HG03196 (cell line): ENCODE results near the gene TMPRSS6.

Source experiments
- ATAC-seq: cut with Tn5 transposase; IDR thresholded peaks from one replicate; pipeline ENCODE4 v1.9.1; 2021; ENCODE audit not compliant: unreplicated experiment

Gene TMPRSS6

GRCh38 chr22:37109242-37109917 is at the start of gene TMPRSS6:
TMPRSS6 (minus strand) TSS chr22:37109713; CDS start chr22:37103417, 6,296 bp downstream.
- ATAC-seq: no peak

GRCh38 chr22:37158963-37159290 is 49.4 kb upstream of the TMPRSS6 start:
- no peak for ATAC-seq

GRCh38 chr22:37157516-37158285 is 48.2 kb upstream of the TMPRSS6 start:
- ATAC-seq: no peak

GRCh38 chr22:37156686-37157435 is 47.3 kb upstream of the TMPRSS6 start:
- no peak for ATAC-seq

GRCh38 chr22:37155971-37156370 is 46.5 kb upstream of the TMPRSS6 start:
- no peak for ATAC-seq

- no peak for ATAC-seq
Observed at GRCh38 chr22:37154925-37155712, 45.6 kb upstream of the TMPRSS6 start.

GRCh38 chr22:37153901-37154300 is 44.4 kb upstream of the TMPRSS6 start:
- no peak for ATAC-seq

GRCh38 chr22:37151401-37151800 is 41.9 kb upstream of the TMPRSS6 start:
- no peak for ATAC-seq

GRCh38 chr22:37150701-37151100 is 41.2 kb upstream of the TMPRSS6 start:
- no peak for ATAC-seq

- no peak for ATAC-seq
Observed at GRCh38 chr22:37148742-37149665, 39.5 kb upstream of the TMPRSS6 start.

GRCh38 chr22:37148031-37148651 is 38.6 kb upstream of the TMPRSS6 start:
- no peak for ATAC-seq

- ATAC-seq: no peak
Observed at GRCh38 chr22:37147186-37147990, 37.9 kb upstream of the TMPRSS6 start.

- no peak for ATAC-seq
Observed at GRCh38 chr22:37146507-37147180, 37.1 kb upstream of the TMPRSS6 start.

- ATAC-seq: no peak
Observed at GRCh38 chr22:37146051-37146385, 36.5 kb upstream of the TMPRSS6 start.

GRCh38 chr22:37145180-37146050 is 35.9 kb upstream of the TMPRSS6 start:
- no peak for ATAC-seq

- no peak for ATAC-seq
Observed at GRCh38 chr22:37144180-37144554, 34.7 kb upstream of the TMPRSS6 start.

- no peak for ATAC-seq
Observed at GRCh38 chr22:37141971-37142370, 32.5 kb upstream of the TMPRSS6 start.
